Stimulated activated naive CD8-positive, alpha-beta T cell treated with anti-CD3 and anti-CD28 coated beads, Interleukin-15, Interleukin-2, amounts not matched to agents 100 ng/mL and 50 ng/mL, for 24 hours (primary cell): Measurements from ENCODE around the gene ACTR5.

Source experiments
- H3K27ac Mint-ChIP-seq: one replicate; pipeline ENCODE4 v1.8.0; 2021; ENCODE audit warnings: mild to moderate bottlenecking, mixed read lengths
- H3K27me3 Mint-ChIP-seq: one replicate; pipeline ENCODE4 v1.8.0; 2021; ENCODE audit warnings: mixed read lengths
- H3K36me3 Mint-ChIP-seq: one replicate; pipeline ENCODE4 v1.8.0; 2021; ENCODE audit warnings: low read depth, mixed read lengths
- H3K4me1 Mint-ChIP-seq: one replicate; pipeline ENCODE4 v1.8.0; 2021; ENCODE audit warnings: low read depth, mixed read lengths
- H3K4me3 Mint-ChIP-seq: one replicate; pipeline ENCODE4 v1.8.0; 2021; ENCODE audit warnings: mild to moderate bottlenecking, mixed read lengths
- H3K9me3 Mint-ChIP-seq: one replicate; pipeline ENCODE4 v1.8.0; 2021; ENCODE audit warnings: mixed read lengths

The ACTR5 gene

GRCh38 chr20:38725931-38726803 lies 22.1 kb upstream of the ACTR5 start:
- Mint-ChIP-seq H3K4me3 (peak overlapping the region; percentile 38), H3K9me3 (no peaks in the 10 kb centered on the region), H3K4me1 (peaks cover 65% of the 10 kb centered on the region), H3K27ac (peak overlapping the region; percentile 51), H3K36me3 (peaks cover 9% of the 10 kb centered on the region), H3K27me3 (peaks cover 89% of the 10 kb centered on the region)

DNA sequence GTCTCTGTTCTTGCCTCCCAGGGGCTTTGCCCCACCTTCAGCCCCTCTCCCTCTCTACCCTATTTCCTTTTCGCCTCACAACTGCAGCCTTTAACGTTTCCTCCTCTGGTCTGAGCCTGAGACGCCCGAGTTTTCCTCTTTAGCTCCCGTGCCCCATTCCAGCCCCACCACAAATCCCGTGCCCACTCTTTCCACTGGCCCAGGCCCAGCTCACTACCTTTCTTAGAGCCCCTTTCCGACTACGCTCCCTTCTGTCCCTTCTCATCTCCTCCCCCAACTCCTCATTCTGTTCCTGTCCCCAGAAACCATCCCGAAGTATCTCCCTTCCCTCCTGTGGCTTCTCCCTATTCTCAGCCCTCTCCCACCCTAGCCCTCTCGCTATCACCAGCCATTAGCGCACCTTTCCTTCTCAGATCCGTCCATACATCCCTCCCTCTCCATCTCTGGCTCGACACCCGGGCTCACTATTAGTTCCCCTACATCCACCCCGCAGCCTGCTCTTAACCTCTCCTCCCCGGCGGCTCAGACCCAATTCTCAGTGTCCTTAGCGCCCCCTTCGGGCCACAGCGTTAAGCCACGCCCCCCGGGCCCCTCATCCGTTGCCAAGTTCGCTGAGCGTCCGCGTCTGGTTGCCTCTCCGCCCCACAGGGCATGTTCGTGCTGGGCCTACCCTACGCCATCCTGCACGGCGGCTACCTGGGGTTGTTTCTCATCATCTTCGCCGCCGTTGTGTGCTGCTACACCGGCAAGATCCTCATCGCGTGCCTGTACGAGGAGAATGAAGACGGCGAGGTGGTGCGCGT lies 21.3 kb upstream of the ACTR5 start:
- peaks cover 89% of the 10 kb centered on the region for H3K27me3 Mint-ChIP-seq
- H3K27ac Mint-ChIP-seq: peak overlapping the region; percentile 69
- peaks cover 9% of the 10 kb centered on the region for H3K36me3 Mint-ChIP-seq
- no peaks in the 10 kb centered on the region for H3K9me3 Mint-ChIP-seq
- peaks cover 66% of the 10 kb centered on the region for H3K4me1 Mint-ChIP-seq
- peak overlapping the region; percentile 60 for H3K4me3 Mint-ChIP-seq

DNA sequence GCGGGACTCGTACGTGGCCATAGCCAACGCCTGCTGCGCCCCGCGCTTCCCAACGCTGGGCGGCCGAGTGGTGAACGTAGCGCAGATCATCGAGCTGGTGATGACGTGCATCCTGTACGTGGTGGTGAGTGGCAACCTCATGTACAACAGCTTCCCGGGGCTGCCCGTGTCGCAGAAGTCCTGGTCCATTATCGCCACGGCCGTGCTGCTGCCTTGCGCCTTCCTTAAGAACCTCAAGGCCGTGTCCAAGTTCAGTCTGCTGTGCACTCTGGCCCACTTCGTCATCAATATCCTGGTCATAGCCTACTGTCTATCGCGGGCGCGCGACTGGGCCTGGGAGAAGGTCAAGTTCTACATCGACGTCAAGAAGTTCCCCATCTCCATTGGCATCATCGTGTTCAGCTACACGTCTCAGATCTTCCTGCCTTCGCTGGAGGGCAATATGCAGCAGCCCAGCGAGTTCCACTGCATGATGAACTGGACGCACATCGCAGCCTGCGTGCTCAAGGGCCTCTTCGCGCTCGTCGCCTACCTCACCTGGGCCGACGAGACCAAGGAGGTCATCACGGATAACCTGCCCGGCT lies 20.6 kb upstream of the ACTR5 start:
- H3K27ac Mint-ChIP-seq: peak overlapping the region; percentile 48
- peak overlapping the region; percentile 60 for H3K4me3 Mint-ChIP-seq
- H3K36me3 Mint-ChIP-seq: peaks cover 9% of the 10 kb centered on the region
- peaks cover 89% of the 10 kb centered on the region for H3K27me3 Mint-ChIP-seq
- H3K4me1 Mint-ChIP-seq: peaks cover 66% of the 10 kb centered on the region
- H3K9me3 Mint-ChIP-seq: no peaks in the 10 kb centered on the region

GRCh38 chr20:38728191-38728781 lies 20.0 kb upstream of the ACTR5 start:
- peaks cover 62% of the 10 kb centered on the region for H3K4me1 Mint-ChIP-seq
- peak overlapping the region; percentile 60 for H3K4me3 Mint-ChIP-seq
- H3K9me3 Mint-ChIP-seq: no peaks in the 10 kb centered on the region

DNA sequence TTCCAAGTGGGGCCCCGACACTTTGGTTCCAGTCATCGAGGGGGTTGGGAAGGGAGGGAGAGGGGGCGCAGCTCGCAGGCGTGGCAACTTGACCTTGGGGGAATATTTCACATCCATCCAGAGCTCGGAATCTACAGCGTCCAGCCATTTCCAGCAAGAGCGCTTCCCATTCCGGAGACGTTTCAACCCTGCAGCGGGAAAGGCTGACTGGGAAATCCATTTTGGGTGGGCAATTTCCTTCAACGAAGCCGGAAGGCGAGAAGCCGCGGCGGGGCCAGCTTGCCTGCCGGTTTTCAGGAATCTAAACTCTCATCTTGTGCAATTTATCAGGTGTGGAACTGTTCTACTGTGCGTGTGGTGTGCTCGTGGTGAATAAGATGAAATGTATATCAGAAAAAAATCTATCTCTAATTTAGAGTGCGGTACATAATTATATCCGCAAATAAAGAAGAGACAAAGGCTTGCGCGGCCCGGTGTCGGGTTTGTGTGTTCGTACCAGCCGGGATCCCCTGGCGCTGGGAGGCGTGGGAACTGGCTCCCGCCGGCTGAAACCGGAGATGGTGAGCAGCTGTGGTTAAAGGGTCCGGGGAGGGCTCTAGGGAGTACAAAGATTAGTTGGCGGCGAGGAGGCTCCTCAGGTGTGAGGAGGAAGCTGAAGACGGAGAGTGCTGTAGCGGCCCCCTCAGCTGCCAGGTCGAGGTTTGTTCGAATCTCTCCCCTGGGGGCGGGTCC lies 19.2 kb upstream of the ACTR5 start:
- Mint-ChIP-seq H3K4me1 (peaks cover 59% of the 10 kb centered on the region), H3K9me3 (no peaks in the 10 kb centered on the region), H3K36me3 (peaks cover 9% of the 10 kb centered on the region), H3K27ac (peak overlapping the region; percentile 68), H3K27me3 (peaks cover 92% of the 10 kb centered on the region), H3K4me3 (peak overlapping the region; percentile 60)

More at GRCh38 chr20:38728191-38728781, 20.0 kb upstream of the ACTR5 start:
- Mint-ChIP-seq H3K27ac (peak overlapping the region; percentile 48), H3K36me3 (peaks cover 9% of the 10 kb centered on the region), H3K27me3 (peaks cover 89% of the 10 kb centered on the region)

GRCh38 chr20:38729767-38730166 lies 18.5 kb upstream of the ACTR5 start:
- Mint-ChIP-seq H3K27me3 (peaks cover 95% of the 10 kb centered on the region), H3K4me3 (peak overlapping the region; percentile 61), H3K9me3 (no peaks in the 10 kb centered on the region), H3K4me1 (peaks cover 55% of the 10 kb centered on the region), H3K27ac (peak overlapping the region; percentile 37), H3K36me3 (peaks cover 9% of the 10 kb centered on the region)

DNA sequence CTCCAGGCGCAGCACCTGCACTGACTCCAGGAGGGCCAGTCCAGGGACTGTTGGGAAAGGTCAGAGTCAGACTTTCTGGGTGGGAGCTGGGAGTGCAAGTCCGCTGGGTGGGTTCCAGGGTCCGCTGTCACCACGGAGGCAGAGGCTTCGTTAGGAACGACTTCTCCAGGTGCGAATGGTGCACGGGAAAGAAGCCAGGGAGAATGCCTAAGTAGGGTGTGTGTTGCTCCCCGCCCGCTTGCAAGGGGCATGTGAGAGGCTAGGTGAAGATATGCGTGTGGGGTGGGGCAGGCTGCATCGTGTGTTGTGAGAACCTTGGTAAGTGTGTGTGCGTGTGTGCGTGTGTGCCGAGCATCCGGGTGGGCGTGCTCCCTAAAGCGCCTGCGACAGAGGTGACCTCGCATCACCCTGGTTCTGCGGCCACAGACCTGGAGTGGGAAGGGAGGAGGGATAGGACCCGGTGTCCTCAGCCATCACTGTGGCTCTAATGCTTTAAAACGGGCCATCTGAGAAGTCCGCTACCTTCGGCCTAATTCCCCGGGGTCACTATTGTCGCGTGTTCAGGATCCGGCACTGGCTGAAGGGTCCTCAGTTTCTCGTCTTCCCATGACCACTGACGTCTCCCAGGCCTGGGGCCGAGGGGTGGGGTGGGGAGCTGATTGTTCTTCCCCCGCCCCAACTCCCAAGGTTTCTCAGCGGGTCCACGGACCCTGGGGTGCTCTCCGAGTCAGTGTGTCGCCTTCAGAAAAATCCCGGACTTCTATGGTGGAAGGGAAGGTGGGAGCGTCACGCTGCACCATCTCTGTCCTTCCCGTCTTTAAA lies 17.9 kb upstream of the ACTR5 start:
- Mint-ChIP-seq H3K27me3 (peaks cover 97% of the 10 kb centered on the region), H3K4me1 (peaks cover 51% of the 10 kb centered on the region), H3K9me3 (no peaks in the 10 kb centered on the region), H3K27ac (peak overlapping the region; percentile 42), H3K4me3 (peak overlapping the region; percentile 61), H3K36me3 (peaks cover 9% of the 10 kb centered on the region)

GRCh38 chr20:38730989-38731737 lies 17.1 kb upstream of the ACTR5 start:
- peak overlapping the region; percentile 60 for H3K4me3 Mint-ChIP-seq
- no peaks in the 10 kb centered on the region for H3K9me3 Mint-ChIP-seq
- H3K27me3 Mint-ChIP-seq: peaks cover 98% of the 10 kb centered on the region
- H3K4me1 Mint-ChIP-seq: peaks cover 45% of the 10 kb centered on the region
- peak overlapping the region; percentile 42 for H3K27ac Mint-ChIP-seq
- H3K36me3 Mint-ChIP-seq: peaks cover 9% of the 10 kb centered on the region

GRCh38 chr20:38731738-38732113 lies 16.5 kb upstream of the ACTR5 start:
- peak overlapping the region; percentile 60 for H3K4me3 Mint-ChIP-seq
- H3K36me3 Mint-ChIP-seq: peaks cover 9% of the 10 kb centered on the region
- H3K9me3 Mint-ChIP-seq: no peaks in the 10 kb centered on the region
- no peak overlapping the region for H3K27ac Mint-ChIP-seq
- peaks cover 97% of the 10 kb centered on the region for H3K27me3 Mint-ChIP-seq
- peaks cover 41% of the 10 kb centered on the region for H3K4me1 Mint-ChIP-seq

- H3K36me3 Mint-ChIP-seq: peaks cover 8% of the 10 kb centered on the region
- peaks cover 28% of the 10 kb centered on the region for H3K4me1 Mint-ChIP-seq
- H3K9me3 Mint-ChIP-seq: no peaks in the 10 kb centered on the region
- no peak overlapping the region for H3K4me3 Mint-ChIP-seq
- no peak overlapping the region for H3K27ac Mint-ChIP-seq
- H3K27me3 Mint-ChIP-seq: peaks cover 95% of the 10 kb centered on the region
Observed at GRCh38 chr20:38732981-38733380, 15.3 kb upstream of the ACTR5 start.

DNA sequence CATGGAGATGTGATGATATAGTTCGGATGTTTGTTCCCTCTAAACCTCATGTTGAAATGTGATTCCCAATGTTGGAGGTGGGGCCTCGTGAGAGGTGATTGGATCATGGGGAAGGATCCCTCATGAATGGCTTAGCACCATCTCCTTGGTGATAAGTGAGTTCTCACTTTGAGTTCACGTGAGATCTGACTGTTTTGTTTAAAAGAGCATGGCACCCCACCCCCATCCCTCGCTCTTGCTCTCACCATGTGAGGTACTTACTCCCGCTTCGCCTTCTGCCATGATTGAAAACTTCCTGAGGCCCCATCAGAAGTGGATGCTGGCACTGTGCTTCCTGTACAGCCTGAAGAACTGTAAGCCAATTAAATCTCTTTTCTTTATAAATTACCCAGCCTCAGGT lies 13.1 kb upstream of the ACTR5 start:
- Mint-ChIP-seq H3K27me3 (peaks cover 88% of the 10 kb centered on the region), H3K36me3 (no peaks in the 10 kb centered on the region), H3K9me3 (no peaks in the 10 kb centered on the region), H3K4me1 (peaks cover 10% of the 10 kb centered on the region), H3K27ac (no peak overlapping the region), H3K4me3 (no peak overlapping the region)

- peaks cover 86% of the 10 kb centered on the region for H3K27me3 Mint-ChIP-seq
- no peaks in the 10 kb centered on the region for H3K36me3 Mint-ChIP-seq
- H3K4me3 Mint-ChIP-seq: no peak overlapping the region
- H3K27ac Mint-ChIP-seq: no peak overlapping the region
- H3K4me1 Mint-ChIP-seq: no peaks in the 10 kb centered on the region
- H3K9me3 Mint-ChIP-seq: no peaks in the 10 kb centered on the region
Observed at GRCh38 chr20:38737887-38738286, 10.4 kb upstream of the ACTR5 start.

DNA sequence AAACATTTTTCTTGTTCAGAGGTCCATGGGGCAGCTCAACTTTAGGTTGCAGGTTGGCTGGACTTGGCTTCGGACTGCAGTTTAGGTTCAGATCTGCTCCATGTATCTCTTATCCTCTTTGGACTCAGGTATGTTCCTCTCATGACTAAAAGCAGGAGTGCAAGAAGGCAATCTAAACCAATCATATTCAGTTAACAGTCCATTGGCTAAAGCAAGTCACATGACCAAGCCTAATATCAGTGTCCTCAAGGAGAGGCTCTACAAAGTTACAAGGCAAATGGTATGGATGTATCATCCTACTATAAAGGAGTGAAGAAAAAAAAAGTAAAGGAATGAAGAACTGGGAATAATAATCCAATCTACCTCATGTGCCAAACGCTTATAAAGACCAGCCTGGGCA lies 2.5 kb upstream of the ACTR5 start:
- Mint-ChIP-seq H3K9me3 (no peaks in the 10 kb centered on the region), H3K4me1 (peaks cover 21% of the 10 kb centered on the region), H3K36me3 (peaks cover 4% of the 10 kb centered on the region), H3K4me3 (no peak overlapping the region), H3K27me3 (peaks cover 20% of the 10 kb centered on the region), H3K27ac (no peak overlapping the region)
